DOHH2 (cell line): ENCODE data around the gene ARRB2.

ENCODE experiments used
- EZH2phosphoT487 ChIP-seq: fragments of 200-600 bp; sonication (generic); IDR thresholded peaks from 2 replicates; pipeline ENCODE4 v1.6.1; 2017; ENCODE audit warnings: borderline replicate concordance, mild to moderate bottlenecking, antibody characterized with exemption, low read length, moderate library complexity, mixed read lengths
- TF ChIP-seq, protein P1 (sequence below): fragments of 200-600 bp; sonication (generic); IDR thresholded peaks from one replicate; pipeline ENCODE4 v1.5.1; 2014; ENCODE audit warnings: antibody characterized with exemption, mild to moderate bottlenecking, low read depth, low read length; ENCODE audit not compliant: poor library complexity, severe bottlenecking

DNA sequence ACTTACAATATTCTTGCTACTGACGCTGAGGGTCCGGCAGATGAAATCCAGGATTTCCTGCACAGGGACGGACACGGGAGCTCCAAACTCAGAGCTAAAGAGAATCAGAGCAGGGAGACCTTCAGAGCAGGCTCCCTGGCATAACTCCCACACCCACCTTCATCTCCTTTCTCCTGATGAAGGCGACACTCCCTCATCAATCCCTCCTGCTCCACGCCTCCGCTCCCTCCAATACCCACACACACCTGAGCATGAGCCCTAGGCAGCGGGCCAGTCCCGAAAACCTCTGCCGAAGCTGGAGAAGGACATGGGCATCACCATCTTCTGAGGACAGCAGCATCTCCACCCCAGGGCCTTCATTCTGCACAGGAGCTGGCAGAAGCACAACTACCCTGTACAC lies 34.6 kb upstream of the ARRB2 start:
- TF ChIP-seq, protein P1, sequence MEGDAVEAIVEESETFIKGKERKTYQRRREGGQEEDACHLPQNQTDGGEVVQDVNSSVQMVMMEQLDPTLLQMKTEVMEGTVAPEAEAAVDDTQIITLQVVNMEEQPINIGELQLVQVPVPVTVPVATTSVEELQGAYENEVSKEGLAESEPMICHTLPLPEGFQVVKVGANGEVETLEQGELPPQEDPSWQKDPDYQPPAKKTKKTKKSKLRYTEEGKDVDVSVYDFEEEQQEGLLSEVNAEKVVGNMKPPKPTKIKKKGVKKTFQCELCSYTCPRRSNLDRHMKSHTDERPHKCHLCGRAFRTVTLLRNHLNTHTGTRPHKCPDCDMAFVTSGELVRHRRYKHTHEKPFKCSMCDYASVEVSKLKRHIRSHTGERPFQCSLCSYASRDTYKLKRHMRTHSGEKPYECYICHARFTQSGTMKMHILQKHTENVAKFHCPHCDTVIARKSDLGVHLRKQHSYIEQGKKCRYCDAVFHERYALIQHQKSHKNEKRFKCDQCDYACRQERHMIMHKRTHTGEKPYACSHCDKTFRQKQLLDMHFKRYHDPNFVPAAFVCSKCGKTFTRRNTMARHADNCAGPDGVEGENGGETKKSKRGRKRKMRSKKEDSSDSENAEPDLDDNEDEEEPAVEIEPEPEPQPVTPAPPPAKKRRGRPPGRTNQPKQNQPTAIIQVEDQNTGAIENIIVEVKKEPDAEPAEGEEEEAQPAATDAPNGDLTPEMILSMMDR: no peak
- TF ChIP-seq EZH2phosphoT487: no peak
